BJ (cell line): ENCODE measurements around the gene HTT-AS. TPM values are rescaled to one million over a fixed set of nuclear protein-coding genes. Genes with fewer than 3 reads are reported as not detected.

ENCODE experiments used
- CTCF ChIA-PET: fragments of 350-600 bp; formaldehyde crosslinking; extraction: SDS; loops from one replicate; lab custom pipeline; 2021; ENCODE audit warnings: antibody characterized with exemption, inconsistent platforms; lab: Yijun Ruan, JAX
- POLR2A ChIA-PET: fragments of 300-600 bp; sonication (Branson Sonifier 250); formaldehyde crosslinking; extraction: SDS; loops from one replicate; lab custom pipeline; 2021; ENCODE audit warnings: antibody characterized with exemption; lab: Charles Lee
- DNase-seq: peaks from one replicate; pipeline ENCODE4 v3.0.0-alpha.2; 2011; ENCODE audit warnings: low read depth
- H3K27me3 ChIP-seq: 2 replicates; pipeline ENCODE4 v1.6.0; 2011; ENCODE audit warnings: low read length; ENCODE audit not compliant: control insufficient read depth, insufficient read depth
- H3K36me3 ChIP-seq: 2 replicates; pipeline ENCODE4 v1.5.1; 2011; ENCODE audit warnings: low read length; ENCODE audit not compliant: control insufficient read depth, insufficient read depth
- H3K4me3 ChIP-seq: 2 replicates; pipeline ENCODE4 v1.5.1; 2011; ENCODE audit warnings: low read depth, mild to moderate bottlenecking, control low read depth, low read length
- polyA plus RNA-seq: library from polyadenylated mRNA; depleted of rRNA; stranded (reverse); fragments of >200 nt; gene quantifications from 2 replicates; pipeline ENCODE4 v1.2.3, GENCODE V29; 2011
- TF ChIP-seq, protein P1 (sequence below): IDR thresholded peaks from 2 replicates; pipeline ENCODE4 v1.5.1; 2011; ENCODE audit warnings: low read depth, mild to moderate bottlenecking, control low read depth, inconsistent platforms, low read length, moderate library complexity; ENCODE audit not compliant: insufficient read depth

The HTT-AS gene
- polyA plus RNA-seq, 1 experiment, result not detected

DNA sequence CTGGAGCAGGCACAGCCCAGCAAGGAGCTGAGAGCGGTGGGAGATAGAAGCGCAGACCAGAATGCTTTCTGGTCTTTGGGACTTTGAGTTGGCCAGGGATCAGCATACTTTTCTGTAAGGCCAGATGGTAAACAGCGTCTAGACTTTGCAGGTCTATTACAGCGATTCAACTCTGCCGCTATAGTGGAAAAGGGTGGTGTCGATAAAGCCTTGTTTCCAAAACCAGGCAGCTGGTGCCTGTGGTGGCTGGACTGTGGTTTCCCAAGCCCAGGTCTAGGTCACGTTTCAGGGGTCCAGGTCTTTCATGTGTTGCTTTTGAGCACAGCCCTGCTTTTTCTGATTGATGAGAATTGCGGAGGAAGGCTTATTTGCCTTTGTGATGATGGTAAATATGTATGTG is 40.1 kb downstream of the HTT-AS start:
- POLR2A ChIA-PET, result no interaction called here
- peaks cover 11% of the 10 kb centered on the region for H3K27me3 ChIP-seq
- no peak overlapping the region for H3K4me3 ChIP-seq
- CTCF ChIA-PET, result interaction anchor here (0.8 to 6.1 kb wide), 5 partner anchors 21 to 85 kb away, joined by 3 to 52 read pairs (median 6); partner anchors contain the start of genes GRK4 and NOP14
- no peak for DNase-seq
- TF ChIP-seq, protein P1, sequence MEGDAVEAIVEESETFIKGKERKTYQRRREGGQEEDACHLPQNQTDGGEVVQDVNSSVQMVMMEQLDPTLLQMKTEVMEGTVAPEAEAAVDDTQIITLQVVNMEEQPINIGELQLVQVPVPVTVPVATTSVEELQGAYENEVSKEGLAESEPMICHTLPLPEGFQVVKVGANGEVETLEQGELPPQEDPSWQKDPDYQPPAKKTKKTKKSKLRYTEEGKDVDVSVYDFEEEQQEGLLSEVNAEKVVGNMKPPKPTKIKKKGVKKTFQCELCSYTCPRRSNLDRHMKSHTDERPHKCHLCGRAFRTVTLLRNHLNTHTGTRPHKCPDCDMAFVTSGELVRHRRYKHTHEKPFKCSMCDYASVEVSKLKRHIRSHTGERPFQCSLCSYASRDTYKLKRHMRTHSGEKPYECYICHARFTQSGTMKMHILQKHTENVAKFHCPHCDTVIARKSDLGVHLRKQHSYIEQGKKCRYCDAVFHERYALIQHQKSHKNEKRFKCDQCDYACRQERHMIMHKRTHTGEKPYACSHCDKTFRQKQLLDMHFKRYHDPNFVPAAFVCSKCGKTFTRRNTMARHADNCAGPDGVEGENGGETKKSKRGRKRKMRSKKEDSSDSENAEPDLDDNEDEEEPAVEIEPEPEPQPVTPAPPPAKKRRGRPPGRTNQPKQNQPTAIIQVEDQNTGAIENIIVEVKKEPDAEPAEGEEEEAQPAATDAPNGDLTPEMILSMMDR, result no peak
- no peaks in the 10 kb centered on the region for H3K36me3 ChIP-seq

DNA sequence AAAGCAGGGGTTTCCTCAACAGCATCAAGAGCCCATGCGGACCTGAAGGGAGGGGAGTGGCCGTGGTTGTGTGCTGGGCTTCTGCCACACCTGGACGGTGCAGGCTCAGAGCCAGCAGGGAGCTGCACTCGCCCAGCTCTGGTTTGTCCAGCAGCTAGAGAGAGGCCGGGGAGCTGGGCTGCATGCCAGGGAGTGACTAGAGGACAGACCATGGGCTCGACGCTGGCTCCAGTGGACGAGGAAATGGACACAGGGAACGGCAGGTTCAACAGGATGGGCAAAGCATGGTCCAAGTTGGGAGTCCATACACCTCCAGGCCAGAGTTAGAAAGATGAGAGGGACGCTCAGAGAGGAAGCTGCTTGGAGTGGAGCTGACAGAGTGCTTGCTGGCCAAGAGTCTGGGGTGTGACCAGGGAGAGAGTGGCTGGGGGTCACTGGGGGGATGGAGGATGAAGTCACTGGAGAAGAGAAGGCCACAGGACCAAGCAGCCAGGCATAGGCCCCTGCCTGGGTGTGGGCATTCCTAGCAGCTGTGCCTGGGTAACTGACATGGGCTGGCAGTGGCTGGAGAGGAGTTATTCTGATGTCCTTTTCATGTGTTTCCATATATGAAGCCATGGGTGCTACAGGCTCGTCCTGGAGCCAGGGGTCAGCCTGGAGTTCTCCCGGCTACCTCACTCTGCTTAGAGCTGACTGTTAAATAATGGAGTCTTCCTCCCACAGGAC is 42.8 kb downstream of the HTT-AS start:
- ChIA-PET CTCF (interaction anchor here (1.6 kb wide), 2 partner anchors 15 to 53 kb away, joined by 5 read pairs; no protein-coding TSS in a partner anchor), POLR2A (no interaction called here)
- TF ChIP-seq, protein P1, result no peak
- Histone ChIP-seq H3K27me3 (peaks cover 8% of the 10 kb centered on the region), H3K4me3 (no peak overlapping the region), H3K36me3 (no peaks in the 10 kb centered on the region)
- no peak for DNase-seq

DNA sequence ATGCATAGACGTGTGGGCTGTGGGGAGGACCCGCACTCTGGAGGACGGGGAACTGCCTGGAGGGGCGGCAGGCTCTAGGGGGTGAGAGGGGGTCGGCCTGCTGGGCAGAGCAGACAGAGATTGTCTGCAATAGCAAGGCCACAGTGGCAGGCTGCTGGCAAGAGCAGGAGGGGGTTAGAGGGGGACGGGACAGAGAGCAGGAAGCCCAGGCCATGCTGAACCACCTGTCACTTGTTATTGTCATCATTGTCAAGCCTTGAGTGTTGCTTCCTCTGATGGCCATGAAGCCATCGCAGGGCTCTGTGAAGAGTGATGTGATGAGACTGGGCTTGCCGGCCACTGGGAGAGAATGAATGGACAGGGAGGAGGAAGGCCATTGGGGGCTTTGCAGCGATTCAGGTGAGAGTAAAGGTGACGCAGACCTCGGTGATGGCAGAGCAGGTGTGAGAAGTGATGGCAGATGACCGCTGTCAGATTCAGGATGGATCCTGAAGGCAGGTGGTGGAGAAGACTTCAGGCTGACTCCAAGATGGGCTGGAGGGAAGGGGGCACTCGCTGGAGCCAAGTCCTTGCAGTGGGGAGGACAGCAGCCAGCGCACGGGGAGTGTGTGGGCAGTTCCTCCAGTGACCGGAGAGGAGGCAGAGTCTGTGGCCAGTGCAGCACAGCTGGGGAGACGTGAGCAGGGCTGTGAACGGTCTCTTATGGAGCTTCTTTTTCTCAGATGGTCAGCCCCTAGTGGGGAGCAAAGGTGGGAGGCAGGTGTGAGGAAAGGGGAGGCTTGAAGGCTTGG is 43.6 kb downstream of the HTT-AS start:
- POLR2A ChIA-PET, result no interaction called here

DNA sequence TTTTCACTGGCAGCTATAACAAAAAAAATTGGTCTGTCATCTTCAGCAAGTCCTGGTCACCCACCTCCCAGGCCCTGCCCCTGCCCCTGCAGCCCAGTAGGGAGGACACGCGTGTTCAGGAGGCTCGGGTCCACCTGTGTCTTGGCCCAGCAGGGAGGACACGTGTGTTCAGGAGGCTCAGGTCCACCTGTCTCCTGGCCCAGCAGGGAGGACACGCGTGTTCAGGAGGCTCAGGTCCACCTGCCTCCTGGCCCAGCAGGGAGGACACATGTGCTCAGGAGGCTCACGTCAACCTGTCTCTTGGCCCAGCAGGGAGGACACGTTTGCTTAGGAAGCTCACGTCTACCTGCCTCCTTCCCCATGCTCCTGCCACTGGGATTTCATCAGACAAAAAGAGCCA is 44.9 kb downstream of the HTT-AS start:
- H3K4me3 ChIP-seq, result no peak overlapping the region

More for the DNA sequence above, 43.6 kb downstream of the HTT-AS start:
- CTCF ChIA-PET, result interaction anchor here (1.6 kb wide), 1 partner anchor 53 kb away, joined by 5 read pairs; no protein-coding TSS in a partner anchor
- H3K4me3 ChIP-seq, result no peak overlapping the region
- DNase-seq, result no peak
- H3K36me3 ChIP-seq, result no peaks in the 10 kb centered on the region
- TF ChIP-seq, protein P1, result no peak
- H3K27me3 ChIP-seq, result peaks cover 7% of the 10 kb centered on the region

DNA sequence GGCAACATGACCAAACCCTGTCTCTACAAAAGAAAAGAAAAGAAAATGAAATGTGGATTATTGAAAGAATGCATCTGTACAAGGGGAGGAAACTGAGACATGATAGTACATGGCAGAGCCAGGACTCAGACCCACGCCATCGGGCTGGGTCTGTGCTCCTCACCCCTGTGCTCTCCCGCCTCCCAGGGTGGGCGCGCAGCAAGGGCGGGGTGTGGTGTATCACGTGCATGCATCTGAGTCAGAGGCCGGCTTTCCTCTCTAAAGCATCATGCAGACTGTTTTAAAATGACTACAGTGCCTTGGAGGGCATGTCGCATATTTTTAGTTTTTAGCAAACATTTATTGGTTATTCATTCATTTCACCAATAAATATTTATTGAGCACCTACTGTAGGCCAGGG is 47.8 kb downstream of the HTT-AS start:
- Histone ChIP-seq H3K4me3 (no peak overlapping the region), H3K27me3 (peaks cover 7% of the 10 kb centered on the region), H3K36me3 (no peaks in the 10 kb centered on the region)
- ChIA-PET POLR2A (no interaction called here), CTCF (interaction anchor here (1.4 kb wide), 1 partner anchor 49 kb away, joined by 6 read pairs; no protein-coding TSS in a partner anchor)
- DNase-seq, result no peak
- TF ChIP-seq, protein P1, result no peak

More for the DNA sequence above, 44.9 kb downstream of the HTT-AS start:
- no peak for DNase-seq
- CTCF ChIA-PET, result no interaction called here
- TF ChIP-seq, protein P1, result no peak
- POLR2A ChIA-PET, result no interaction called here
- Histone ChIP-seq H3K36me3 (no peaks in the 10 kb centered on the region), H3K27me3 (peaks cover 7% of the 10 kb centered on the region; the same call in 1 of the 2 replicates)
